WTC11 (cell line): Measurements from ENCODE around the gene FEM1B.

Experiments used
- FOXJ3 ChIP-seq: sonication (generic); formaldehyde crosslinking; IDR thresholded peaks from 2 replicates; pipeline ENCODE4 v1.9.0; 2021; ENCODE audit warnings: missing genetic modification reagents, mild to moderate bottlenecking, borderline replicate concordance
- KAT7 ChIP-seq: sonication (generic); formaldehyde crosslinking; IDR thresholded peaks from 2 replicates; pipeline ENCODE4 v1.8.1; 2023; ENCODE audit warnings: missing genetic modification reagents, mild to moderate bottlenecking, borderline replicate concordance
- TEAD4 ChIP-seq: sonication (generic); formaldehyde crosslinking; IDR thresholded peaks from 2 replicates; pipeline ENCODE4 v1.8.0; 2022; ENCODE audit warnings: mild to moderate bottlenecking, missing genetic modification reagents
- TF ChIP-seq, protein P1 (sequence below): fragments of 200-600 bp; IDR thresholded peaks from 2 replicates; pipeline ENCODE4 v1.8.0; 2022; ENCODE audit warnings: antibody characterized with exemption
- TF ChIP-seq, protein P2 (sequence below): sonication (generic); formaldehyde crosslinking; IDR thresholded peaks from 2 replicates; pipeline ENCODE4 v1.8.0; 2023; ENCODE audit warnings: mild to moderate bottlenecking, missing genetic modification reagents
- TF ChIP-seq, protein P3 (sequence below): sonication (generic); formaldehyde crosslinking; IDR thresholded peaks from 2 replicates; pipeline ENCODE4 v1.8.1; 2022; ENCODE audit warnings: low read depth, mild to moderate bottlenecking, moderate library complexity, missing genetic modification reagents, borderline replicate concordance
- TF ChIP-seq, protein P4 (sequence below): fragments of 250-450 bp; sonication (Bioruptor Pico); IDR thresholded peaks from 2 replicates; pipeline ENCODE4 v1.9.0; 2021; ENCODE audit warnings: mild to moderate bottlenecking

DNA sequence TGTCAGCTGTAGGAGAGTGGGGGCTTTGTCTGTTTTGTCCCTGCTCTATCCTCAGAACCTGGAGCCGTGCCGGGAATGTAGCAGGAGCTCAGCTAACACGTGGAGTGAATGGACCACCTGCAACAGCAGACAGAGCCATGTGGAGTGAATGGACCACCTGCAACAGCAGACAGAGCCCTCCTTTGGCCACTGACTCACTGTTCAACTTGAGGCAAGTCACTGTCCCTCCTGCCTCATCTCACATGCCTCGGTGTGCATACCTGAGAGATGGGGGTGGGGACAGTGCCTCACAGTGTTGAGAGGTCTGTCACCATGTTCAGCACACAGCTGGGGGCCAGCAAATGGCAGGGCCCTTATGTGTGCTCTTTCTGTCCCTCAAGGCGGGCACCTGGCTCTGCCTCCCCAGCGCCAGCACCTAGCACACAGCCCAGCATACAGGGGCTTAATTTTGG, 27.9 kb downstream of the FEM1B start:
- TF ChIP-seq, protein P1, sequence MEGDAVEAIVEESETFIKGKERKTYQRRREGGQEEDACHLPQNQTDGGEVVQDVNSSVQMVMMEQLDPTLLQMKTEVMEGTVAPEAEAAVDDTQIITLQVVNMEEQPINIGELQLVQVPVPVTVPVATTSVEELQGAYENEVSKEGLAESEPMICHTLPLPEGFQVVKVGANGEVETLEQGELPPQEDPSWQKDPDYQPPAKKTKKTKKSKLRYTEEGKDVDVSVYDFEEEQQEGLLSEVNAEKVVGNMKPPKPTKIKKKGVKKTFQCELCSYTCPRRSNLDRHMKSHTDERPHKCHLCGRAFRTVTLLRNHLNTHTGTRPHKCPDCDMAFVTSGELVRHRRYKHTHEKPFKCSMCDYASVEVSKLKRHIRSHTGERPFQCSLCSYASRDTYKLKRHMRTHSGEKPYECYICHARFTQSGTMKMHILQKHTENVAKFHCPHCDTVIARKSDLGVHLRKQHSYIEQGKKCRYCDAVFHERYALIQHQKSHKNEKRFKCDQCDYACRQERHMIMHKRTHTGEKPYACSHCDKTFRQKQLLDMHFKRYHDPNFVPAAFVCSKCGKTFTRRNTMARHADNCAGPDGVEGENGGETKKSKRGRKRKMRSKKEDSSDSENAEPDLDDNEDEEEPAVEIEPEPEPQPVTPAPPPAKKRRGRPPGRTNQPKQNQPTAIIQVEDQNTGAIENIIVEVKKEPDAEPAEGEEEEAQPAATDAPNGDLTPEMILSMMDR, result no peak
- no peak for TF ChIP-seq FOXJ3
- TF ChIP-seq, protein P2, sequence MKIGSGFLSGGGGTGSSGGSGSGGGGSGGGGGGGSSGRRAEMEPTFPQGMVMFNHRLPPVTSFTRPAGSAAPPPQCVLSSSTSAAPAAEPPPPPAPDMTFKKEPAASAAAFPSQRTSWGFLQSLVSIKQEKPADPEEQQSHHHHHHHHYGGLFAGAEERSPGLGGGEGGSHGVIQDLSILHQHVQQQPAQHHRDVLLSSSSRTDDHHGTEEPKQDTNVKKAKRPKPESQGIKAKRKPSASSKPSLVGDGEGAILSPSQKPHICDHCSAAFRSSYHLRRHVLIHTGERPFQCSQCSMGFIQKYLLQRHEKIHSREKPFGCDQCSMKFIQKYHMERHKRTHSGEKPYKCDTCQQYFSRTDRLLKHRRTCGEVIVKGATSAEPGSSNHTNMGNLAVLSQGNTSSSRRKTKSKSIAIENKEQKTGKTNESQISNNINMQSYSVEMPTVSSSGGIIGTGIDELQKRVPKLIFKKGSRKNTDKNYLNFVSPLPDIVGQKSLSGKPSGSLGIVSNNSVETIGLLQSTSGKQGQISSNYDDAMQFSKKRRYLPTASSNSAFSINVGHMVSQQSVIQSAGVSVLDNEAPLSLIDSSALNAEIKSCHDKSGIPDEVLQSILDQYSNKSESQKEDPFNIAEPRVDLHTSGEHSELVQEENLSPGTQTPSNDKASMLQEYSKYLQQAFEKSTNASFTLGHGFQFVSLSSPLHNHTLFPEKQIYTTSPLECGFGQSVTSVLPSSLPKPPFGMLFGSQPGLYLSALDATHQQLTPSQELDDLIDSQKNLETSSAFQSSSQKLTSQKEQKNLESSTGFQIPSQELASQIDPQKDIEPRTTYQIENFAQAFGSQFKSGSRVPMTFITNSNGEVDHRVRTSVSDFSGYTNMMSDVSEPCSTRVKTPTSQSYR (CRISPR knock-in tag), result no peak
- no peak for TF ChIP-seq KAT7 (CRISPR knock-in tag)
- TF ChIP-seq, protein P3, sequence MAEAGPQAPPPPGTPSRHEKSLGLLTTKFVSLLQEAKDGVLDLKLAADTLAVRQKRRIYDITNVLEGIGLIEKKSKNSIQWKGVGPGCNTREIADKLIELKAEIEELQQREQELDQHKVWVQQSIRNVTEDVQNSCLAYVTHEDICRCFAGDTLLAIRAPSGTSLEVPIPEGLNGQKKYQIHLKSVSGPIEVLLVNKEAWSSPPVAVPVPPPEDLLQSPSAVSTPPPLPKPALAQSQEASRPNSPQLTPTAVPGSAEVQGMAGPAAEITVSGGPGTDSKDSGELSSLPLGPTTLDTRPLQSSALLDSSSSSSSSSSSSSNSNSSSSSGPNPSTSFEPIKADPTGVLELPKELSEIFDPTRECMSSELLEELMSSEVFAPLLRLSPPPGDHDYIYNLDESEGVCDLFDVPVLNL (CRISPR knock-in tag), result no peak
- TF ChIP-seq TEAD4, result no peak
- TF ChIP-seq, protein P4, sequence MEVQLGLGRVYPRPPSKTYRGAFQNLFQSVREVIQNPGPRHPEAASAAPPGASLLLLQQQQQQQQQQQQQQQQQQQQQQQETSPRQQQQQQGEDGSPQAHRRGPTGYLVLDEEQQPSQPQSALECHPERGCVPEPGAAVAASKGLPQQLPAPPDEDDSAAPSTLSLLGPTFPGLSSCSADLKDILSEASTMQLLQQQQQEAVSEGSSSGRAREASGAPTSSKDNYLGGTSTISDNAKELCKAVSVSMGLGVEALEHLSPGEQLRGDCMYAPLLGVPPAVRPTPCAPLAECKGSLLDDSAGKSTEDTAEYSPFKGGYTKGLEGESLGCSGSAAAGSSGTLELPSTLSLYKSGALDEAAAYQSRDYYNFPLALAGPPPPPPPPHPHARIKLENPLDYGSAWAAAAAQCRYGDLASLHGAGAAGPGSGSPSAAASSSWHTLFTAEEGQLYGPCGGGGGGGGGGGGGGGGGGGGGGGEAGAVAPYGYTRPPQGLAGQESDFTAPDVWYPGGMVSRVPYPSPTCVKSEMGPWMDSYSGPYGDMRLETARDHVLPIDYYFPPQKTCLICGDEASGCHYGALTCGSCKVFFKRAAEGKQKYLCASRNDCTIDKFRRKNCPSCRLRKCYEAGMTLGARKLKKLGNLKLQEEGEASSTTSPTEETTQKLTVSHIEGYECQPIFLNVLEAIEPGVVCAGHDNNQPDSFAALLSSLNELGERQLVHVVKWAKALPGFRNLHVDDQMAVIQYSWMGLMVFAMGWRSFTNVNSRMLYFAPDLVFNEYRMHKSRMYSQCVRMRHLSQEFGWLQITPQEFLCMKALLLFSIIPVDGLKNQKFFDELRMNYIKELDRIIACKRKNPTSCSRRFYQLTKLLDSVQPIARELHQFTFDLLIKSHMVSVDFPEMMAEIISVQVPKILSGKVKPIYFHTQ, result no peak
